NCI-H526 (cell line): Measurements from ENCODE around the gene CCDC40.
"Not testable (repeated sequence)": the region's sequence is repeated elsewhere in the genome, so short reads cannot be mapped to it uniquely, and the experiment has no call there.

Experiments used
- DNase-seq, 2 experiments: peaks; one replicate each; lab custom pipeline; 2025; lab: John Stamatoyannopoulos, UW

CCDC40 gene

DNA sequence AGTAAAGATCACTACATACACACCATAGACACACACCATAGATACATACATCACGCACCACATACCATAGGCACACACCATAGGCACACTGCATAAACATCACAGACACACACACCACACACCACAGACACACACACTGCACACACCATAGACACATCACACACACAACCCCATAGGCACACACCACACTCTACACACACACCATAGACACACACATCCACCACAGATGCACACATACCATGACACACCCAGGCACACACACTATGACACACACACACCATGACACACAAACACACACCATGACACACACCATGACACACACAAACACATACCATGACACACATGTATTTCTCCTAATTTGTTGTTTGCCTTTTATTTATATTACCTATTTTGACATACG, 14.8 kb upstream of the CCDC40 start:
- DNase-seq, result no peak

GRCh38 chr17:80023481-80024205, 12.8 kb upstream of the CCDC40 start:
- peak; percentile 63 to 83 for DNase-seq

- DNase-seq, result no peak
Observed at GRCh38 chr17:80024206-80024972, 12.1 kb upstream of the CCDC40 start.

GRCh38 chr17:80025140-80025539, 11.3 kb upstream of the CCDC40 start:
- DNase-seq, result peak in 1 of 2 experiments; percentile 55

GRCh38 chr17:80025796-80026195, 10.6 kb upstream of the CCDC40 start:
- no peak for DNase-seq

- no peak for DNase-seq
Observed at GRCh38 chr17:80026359-80027042, 9.9 kb upstream of the CCDC40 start.

DNA sequence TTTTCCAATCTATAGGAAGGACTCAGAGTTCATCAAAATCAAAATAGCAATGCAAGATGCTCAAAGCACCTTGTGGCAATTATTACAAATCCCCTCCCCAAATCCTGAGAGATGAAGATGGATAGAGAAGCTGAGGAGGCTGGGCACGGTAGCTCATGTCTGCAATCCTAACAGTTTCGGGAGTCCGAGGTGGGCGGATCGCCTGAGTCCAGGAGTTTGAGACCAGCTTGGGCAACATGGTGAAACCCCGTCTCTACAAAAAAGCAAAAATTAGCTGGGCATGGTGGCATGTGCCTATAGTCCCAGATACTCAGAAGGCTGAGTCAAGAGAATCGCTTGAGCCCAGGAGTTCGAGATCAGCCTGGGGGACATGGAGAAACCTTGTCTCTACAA, 9.4 kb upstream of the CCDC40 start:
- no peak for DNase-seq

DNA sequence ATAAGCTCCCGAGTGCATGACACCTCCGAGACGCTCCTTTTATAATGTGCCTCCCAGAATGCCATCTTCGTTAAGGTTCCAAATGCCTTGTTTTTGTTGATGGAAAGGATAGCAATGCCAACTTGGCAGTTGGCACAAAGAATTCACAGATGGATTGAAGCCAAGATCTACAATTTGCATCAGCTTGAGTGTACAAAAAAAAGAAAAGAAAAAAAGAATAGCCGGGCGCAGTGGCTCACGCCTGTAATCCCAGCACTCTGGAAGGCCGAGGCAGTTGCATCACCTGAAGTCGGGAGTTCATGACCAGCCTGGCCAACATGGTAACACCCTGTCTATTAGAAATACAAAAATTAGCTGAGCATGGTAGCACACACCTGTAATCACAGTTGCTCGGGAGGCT, 8.4 kb upstream of the CCDC40 start:
- no peak for DNase-seq

DNA sequence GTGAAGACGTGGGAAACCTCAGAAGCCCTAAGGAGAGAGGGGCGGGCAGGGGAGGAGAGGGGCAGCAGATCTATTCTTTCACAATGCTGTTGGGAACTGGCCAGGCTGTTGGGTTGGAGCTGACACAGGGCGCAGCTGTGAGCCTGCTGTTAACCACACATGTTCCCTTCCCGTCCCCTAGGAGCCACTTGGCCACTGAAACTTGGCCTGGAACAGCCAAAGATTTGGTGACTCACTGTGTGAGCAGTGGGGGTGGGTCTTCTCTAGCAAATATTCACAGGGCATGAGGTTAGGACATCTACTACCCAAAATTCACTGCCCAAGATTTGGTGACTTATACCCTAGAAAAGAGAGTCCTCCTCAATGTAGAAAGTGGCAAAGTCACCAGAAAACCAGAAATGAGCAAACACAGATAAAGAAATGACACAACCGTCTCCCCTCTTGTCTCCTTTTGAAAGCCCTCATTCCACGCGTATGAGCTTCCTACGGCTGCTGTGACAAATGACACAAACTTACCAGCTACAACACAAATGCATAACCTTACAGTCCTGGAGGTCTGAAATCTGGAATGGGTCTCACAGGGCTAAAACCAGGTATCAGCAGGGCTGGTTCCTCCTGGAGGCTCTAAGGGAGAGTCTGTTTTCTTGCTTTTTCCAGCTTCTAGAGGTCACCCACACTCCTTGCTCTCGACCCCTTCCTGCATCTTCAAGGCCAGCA, 7.0 kb upstream of the CCDC40 start:
- DNase-seq, result no peak

DNA sequence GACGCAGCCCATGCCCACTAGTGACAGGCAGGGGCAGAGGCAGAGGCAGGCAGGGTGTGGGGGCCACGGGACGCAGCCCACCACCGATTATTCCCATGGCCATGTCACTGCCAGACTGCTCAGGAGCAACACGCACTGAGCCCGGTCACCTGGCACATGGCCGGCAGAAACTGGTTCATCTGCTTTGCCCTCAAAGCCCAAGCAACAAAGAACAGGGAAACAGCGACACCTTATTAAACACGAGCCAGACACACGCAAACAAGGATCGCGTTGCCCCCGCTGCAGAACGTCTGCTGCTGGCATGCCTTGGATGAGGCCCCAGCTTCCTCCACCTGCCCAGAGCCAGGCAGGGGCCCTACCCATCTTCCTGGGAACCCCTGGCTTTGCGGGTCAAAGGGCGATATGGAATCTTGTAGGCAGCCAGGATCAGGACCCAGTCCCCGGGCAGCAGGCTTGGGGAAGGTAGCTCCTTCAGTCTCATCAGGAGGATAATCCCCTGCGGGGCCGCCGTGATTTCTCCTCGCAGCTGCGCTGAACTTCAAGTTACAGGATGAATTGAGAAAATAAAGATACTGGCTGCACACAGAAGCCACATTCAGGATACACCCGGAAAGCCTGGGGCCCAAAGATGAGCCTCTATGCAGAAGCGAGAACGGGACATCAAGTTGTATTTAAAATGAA, 5.6 kb upstream of the CCDC40 start:
- peak; percentile 75 to 89 for DNase-seq

DNA sequence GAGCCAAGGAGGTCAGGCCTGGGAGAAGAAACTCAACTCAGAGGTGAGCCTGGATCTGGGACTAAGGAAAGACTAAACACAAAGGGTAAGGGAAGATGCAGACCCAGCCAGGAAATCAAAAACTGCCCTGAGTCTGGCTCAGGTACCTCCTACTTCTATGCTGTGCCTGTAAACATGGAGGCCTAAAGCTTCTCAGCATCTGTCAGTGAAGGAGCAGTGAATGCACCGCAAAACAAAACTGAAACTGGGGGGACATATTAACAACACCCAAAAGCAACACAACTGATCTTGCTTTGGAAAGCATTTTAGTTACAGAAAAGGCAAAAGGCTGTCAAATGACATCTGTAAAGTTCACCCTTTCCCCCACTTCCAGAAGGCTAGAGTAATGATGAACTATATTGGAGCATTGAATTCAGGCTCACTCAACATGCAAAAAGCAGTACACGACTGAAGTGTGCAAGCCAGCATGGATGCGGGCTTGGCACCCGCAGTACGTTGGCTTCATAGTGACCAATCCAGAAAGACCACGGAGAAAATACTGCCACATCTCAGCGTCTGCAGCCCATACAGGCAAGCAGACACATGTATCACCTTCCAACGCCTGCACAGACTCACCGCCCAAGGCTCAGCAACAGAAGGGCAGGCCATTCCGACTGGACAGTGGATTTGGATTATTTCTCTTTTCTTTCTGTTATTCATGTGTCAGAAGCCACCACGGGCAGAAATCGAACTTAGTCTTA, 4.6 kb upstream of the CCDC40 start:
- DNase-seq, result no peak

GRCh38 chr17:80032614-80033171, 3.7 kb upstream of the CCDC40 start:
- DNase-seq, result no peak

GRCh38 chr17:80033840-80034239, 2.6 kb upstream of the CCDC40 start:
- DNase-seq, result no peak

DNA sequence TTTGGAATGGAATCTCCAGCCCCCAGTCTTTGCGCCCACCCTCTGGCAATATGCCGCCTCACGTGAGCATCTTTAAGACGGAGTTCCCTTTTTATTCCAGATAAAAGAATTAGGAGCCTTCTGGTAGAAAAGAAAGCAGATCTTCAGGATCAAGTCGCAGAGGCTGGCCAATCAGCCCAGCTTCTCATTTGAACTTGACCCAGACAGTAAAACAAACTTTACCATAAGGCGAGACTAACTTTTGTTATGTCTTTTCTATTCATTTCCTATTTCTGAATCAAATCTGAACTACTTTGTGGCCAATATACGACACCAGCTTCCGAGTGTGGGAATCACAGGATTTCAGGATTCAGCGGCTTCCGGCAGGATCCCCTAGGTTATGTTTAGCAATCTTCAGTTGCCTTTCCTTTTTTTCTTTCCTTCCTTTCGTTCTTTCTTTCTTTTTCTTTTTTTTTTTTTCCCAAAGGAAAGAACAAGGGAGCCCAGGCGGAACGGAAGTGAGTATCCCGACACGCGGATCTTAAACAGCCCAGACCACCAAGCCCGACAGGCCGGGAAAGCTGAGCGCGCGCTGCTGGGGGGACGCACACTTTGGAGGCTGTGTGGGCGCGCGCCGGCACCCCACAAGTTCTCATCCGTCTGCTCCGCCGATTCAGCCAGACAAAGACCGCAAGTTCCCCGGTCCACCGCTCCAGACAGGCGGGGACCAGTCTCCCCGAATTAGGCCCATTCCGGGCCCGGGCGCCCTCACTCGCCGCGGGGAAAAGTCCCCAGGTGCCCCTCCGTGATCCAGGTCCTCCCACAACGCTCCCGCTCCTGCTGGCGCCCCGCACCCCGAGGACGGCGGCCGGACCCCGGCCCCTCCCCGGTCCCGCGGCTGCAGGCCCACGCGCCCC, 1.4 kb upstream of the CCDC40 start:
- DNase-seq, result peak in 1 of 2 experiments; percentile 40

- DNase-seq, result no peak
Observed at GRCh38 chr17:80035687-80035936, 830 bp upstream of the CCDC40 start, which contains the start of gene TBC1D16. TSS of gene TBC1D16 (minus strand) at chr17:80035872. CDS start at chr17:80013547, 22,325 bp downstream.

GRCh38 chr17:80036715-80037477, 454 bp downstream of the CCDC40 start:
- DNase-seq, result peak in 1 of 2 experiments; percentile 67

GRCh38 chr17:80043963-80044362, 7.5 kb downstream of the CCDC40 start:
- DNase-seq, result no peak

DNA sequence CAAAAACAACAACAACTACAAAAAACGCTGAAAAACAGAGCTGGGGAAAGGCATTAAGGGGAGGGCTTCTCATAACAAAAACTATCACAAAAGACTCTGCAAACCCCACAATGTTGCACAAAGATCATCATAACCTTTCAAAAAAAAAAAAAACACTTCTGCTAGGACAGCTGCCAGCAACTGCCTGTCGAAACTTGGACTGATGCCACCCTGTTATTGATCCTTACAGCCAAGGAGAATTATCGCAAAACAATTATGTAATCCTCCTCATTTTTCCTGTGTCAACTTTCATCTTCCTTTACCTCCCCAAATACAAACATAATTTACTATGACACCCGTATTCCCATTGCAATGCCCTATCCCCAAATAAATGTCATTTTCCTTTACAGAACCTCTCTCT, 9.3 kb downstream of the CCDC40 start:
- no peak for DNase-seq

GRCh38 chr17:80046709-80047108, 10.3 kb downstream of the CCDC40 start:
- DNase-seq, result not testable (repeated sequence)
